MM.1S (cell line): ENCODE data around the gene FCRL6.

Experiments
- DNase-seq: peaks from one replicate; pipeline ENCODE4 v3.0.0-alpha.2; 2015
- H2AFZ ChIP-seq: fragments of 300-600 bp; sonication (generic); 2 replicates; pipeline ENCODE4 v1.6.0; 2016; ENCODE audit warnings: antibody characterized with exemption, low read length
- H3F3A ChIP-seq: fragments of 300-600 bp; sonication (generic); 2 replicates; pipeline ENCODE4 v1.6.1; 2016; ENCODE audit warnings: mild to moderate bottlenecking, antibody characterized with exemption, low read length, moderate library complexity, mixed read lengths; ENCODE audit not compliant: insufficient read depth
- H3K27ac ChIP-seq: fragments of 300-600 bp; sonication (generic); 2 replicates; pipeline ENCODE4 v1.5.1; 2016; ENCODE audit warnings: mild to moderate bottlenecking, low read length
- H3K27me3 ChIP-seq: fragments of 300-600 bp; sonication (generic); replicated peaks from 2 replicates; pipeline ENCODE4 v1.6.0; 2016; ENCODE audit warnings: low read length; ENCODE audit not compliant: insufficient read depth
- H3K36me3 ChIP-seq: fragments of 300-600 bp; sonication (generic); replicated peaks from 2 replicates; pipeline ENCODE4 v1.6.1; 2016; ENCODE audit warnings: mild to moderate bottlenecking, low read length, mixed read lengths; ENCODE audit not compliant: insufficient read depth
- H3K4me1 ChIP-seq: fragments of 300-600 bp; sonication (generic); 2 replicates; pipeline ENCODE4 v1.6.1; 2016; ENCODE audit warnings: low read length, mixed read lengths
- H3K4me2 ChIP-seq: fragments of 300-600 bp; sonication (generic); 2 replicates; pipeline ENCODE4 v1.6.0; 2016; ENCODE audit warnings: low read depth, low read length
- H3K4me3 ChIP-seq: fragments of 300-600 bp; sonication (generic); 2 replicates; pipeline ENCODE4 v1.5.1; 2016; ENCODE audit warnings: low read length, mixed read lengths
- H3K79me2 ChIP-seq: fragments of 300-600 bp; sonication (generic); 2 replicates; pipeline ENCODE4 v1.6.1; 2016; ENCODE audit warnings: mixed run types, low read length, mixed read lengths
- H3K9ac ChIP-seq: fragments of 300-600 bp; sonication (generic); 2 replicates; pipeline ENCODE4 v1.6.1; 2016; ENCODE audit warnings: low read length, mixed read lengths
- H3K9me2 ChIP-seq: fragments of 300-600 bp; sonication (generic); replicated peaks from 2 replicates; pipeline ENCODE4 v1.6.1; 2016; ENCODE audit warnings: mild to moderate bottlenecking, low read length, mixed read lengths; ENCODE audit not compliant: insufficient read depth
- H3K9me3 ChIP-seq: fragments of 300-600 bp; sonication (generic); replicated peaks from 2 replicates; pipeline ENCODE4 v1.6.1; 2016; ENCODE audit warnings: mild to moderate bottlenecking, low read length, mixed read lengths; ENCODE audit not compliant: insufficient read depth
- H4K20me1 ChIP-seq: fragments of 300-600 bp; sonication (generic); 2 replicates; pipeline ENCODE4 v1.6.1; 2016; ENCODE audit warnings: mild to moderate bottlenecking, low read length, moderate library complexity, mixed read lengths; ENCODE audit not compliant: insufficient read depth
- CTCF ChIP-seq: fragments of 300-600 bp; sonication (generic); IDR thresholded peaks from 2 replicates; pipeline ENCODE4 v1.5.1; 2016; ENCODE audit warnings: antibody characterized with exemption, low read length, mixed read lengths
- EZH2 ChIP-seq: fragments of 300-600 bp; sonication (generic); optimal IDR thresholded peaks from 2 replicates; pipeline ENCODE3; 2017; ENCODE audit warnings: low read depth, mild to moderate bottlenecking, antibody characterized with exemption, low read length, mixed read lengths
- EZH2phosphoT487 ChIP-seq: fragments of 300-600 bp; sonication (generic); IDR thresholded peaks from 2 replicates; pipeline ENCODE4 v1.6.1; 2018; ENCODE audit warnings: antibody characterized with exemption, low read length

FCRL6 gene

GRCh38 chr1:159829822-159830465 lies 27.8 kb downstream of the FCRL6 start:
- DNase-seq, result no peak
- H3K4me1 ChIP-seq, result peaks cover 20% of the 10 kb centered on the region

DNA sequence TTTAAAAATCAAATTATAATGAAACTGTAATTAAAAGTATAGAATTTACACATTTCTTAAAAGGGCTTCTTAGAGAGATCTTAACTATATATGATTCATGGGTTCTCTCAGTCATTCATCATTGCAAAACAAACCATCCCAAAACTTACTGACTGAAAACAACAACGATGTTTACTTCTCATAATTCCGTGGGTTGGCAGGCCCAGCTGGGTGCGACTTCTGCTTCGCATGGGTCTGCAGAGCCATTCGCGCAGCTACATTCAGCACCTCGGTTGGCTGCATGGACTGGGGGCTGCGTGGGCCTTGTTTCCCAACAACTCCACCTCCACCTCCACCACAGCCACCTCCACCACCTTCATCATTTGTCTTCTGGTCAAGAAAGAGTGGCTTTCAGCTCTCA lies 28.6 kb downstream of the FCRL6 start:
- no peaks in the 10 kb centered on the region for H3K79me2 ChIP-seq
- peaks cover 2% of the 10 kb centered on the region; the same call in 1 of the 2 replicates for H3F3A ChIP-seq
- TF ChIP-seq EZH2, result no peak
- no peak for TF ChIP-seq EZH2phosphoT487
- no peak for TF ChIP-seq CTCF
- no peak overlapping the region for H3K4me3 ChIP-seq
- no peak for DNase-seq
- H3K36me3 ChIP-seq, result no peaks in the 10 kb centered on the region
- H3K27me3 ChIP-seq, result no peaks in the 10 kb centered on the region
- H3K4me2 ChIP-seq, result no peak overlapping the region
- no peaks in the 10 kb centered on the region for H4K20me1 ChIP-seq
- no peaks in the 10 kb centered on the region for H3K9me2 ChIP-seq
- H3K4me1 ChIP-seq, result peaks cover 15% of the 10 kb centered on the region
- H3K9me3 ChIP-seq, result no peaks in the 10 kb centered on the region
- no peak overlapping the region for H2AFZ ChIP-seq
- H3K9ac ChIP-seq, result no peak overlapping the region
- no peak overlapping the region for H3K27ac ChIP-seq

More at GRCh38 chr1:159829822-159830465, 27.8 kb downstream of the FCRL6 start:
- Histone ChIP-seq H3K79me2 (no peaks in the 10 kb centered on the region), H2AFZ (no peak overlapping the region), H3K9me2 (no peaks in the 10 kb centered on the region), H3K4me3 (no peak overlapping the region), H3K27ac (no peak overlapping the region), H3K36me3 (no peaks in the 10 kb centered on the region), H3K9ac (no peak overlapping the region), H3K27me3 (no peaks in the 10 kb centered on the region), H4K20me1 (no peaks in the 10 kb centered on the region), H3K4me2 (no peak overlapping the region), H3F3A (peaks cover 5% of the 10 kb centered on the region; the same call in 1 of the 2 replicates), H3K9me3 (no peaks in the 10 kb centered on the region)
- TF ChIP-seq CTCF (no peak), EZH2phosphoT487 (no peak), EZH2 (no peak)

DNA sequence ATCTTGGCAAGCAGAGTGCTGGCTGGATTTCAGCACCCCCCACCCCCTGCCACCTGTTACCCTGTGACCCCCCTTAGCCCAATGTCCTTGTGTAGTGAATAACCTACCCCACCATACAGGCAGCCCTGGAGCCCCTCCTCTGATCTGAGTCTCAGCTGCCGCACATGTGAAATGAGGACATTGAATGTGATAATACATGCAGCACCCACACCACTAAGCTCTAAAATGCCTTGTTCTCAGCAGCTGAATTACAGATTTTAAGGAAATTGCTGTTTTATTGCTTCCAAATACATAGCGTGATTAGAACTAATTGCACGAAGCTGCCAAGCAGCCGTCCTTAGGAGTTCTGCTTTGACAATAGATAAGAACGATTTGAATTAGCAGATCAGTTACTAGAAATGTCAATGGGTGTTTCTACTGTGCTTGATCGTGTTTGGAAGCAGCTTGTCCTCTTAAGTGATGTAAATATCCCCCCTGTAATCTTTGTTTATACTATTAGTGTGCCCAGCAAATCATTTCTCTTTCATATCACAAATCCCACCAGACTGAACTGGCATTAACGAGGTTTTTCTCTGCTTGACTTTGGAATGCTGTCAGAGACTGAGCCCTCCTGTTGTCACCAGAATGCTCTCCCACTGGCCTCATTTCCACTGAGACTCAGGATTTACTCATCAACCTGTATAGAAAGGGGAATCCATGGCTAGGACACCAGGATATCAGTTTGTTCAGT lies 29.4 kb downstream of the FCRL6 start:
- no peak for TF ChIP-seq EZH2
- TF ChIP-seq CTCF, result no peak
- no peak for TF ChIP-seq EZH2phosphoT487
- Histone ChIP-seq H4K20me1 (no peaks in the 10 kb centered on the region), H3K9me2 (no peaks in the 10 kb centered on the region), H3K27me3 (no peaks in the 10 kb centered on the region), H3K4me2 (no peak overlapping the region), H3K79me2 (no peaks in the 10 kb centered on the region), H2AFZ (no peak overlapping the region), H3K36me3 (no peaks in the 10 kb centered on the region), H3F3A (no peaks in the 10 kb centered on the region), H3K4me3 (no peak overlapping the region), H3K9me3 (no peaks in the 10 kb centered on the region), H3K27ac (no peak overlapping the region), H3K9ac (no peak overlapping the region), H3K4me1 (peaks cover 7% of the 10 kb centered on the region)
- DNase-seq, result no peak
